Progenitor cell of endocrine pancreas (in vitro differentiated cells): ENCODE measurements around the gene BRMS1. TPM values are rescaled to one million over a fixed set of nuclear protein-coding genes. Genes with fewer than 3 reads are reported as not detected.

ENCODE experiments used
- DNase-seq: peaks from one replicate; pipeline ENCODE4 v3.0.0; 2021; ENCODE audit warnings: low spot score; ENCODE audit not compliant: unreplicated experiment
- H3K27ac Mint-ChIP-seq: 2 replicates; pipeline ENCODE4 v1.8.0; 2021; ENCODE audit warnings: mild to moderate bottlenecking, moderate library complexity, mixed read lengths
- H3K27me3 Mint-ChIP-seq: 2 replicates; pipeline ENCODE4 v1.8.0; 2021; ENCODE audit warnings: mixed read lengths
- H3K36me3 Mint-ChIP-seq: 2 replicates; pipeline ENCODE4 v1.8.0; 2022; ENCODE audit warnings: mixed read lengths; ENCODE audit not compliant: insufficient read depth
- H3K4me1 Mint-ChIP-seq: 2 replicates; pipeline ENCODE4 v1.8.0; 2021; ENCODE audit warnings: low read depth, mixed read lengths
- H3K4me3 Mint-ChIP-seq: 2 replicates; pipeline ENCODE4 v1.8.0; 2021; ENCODE audit warnings: low read depth, mild to moderate bottlenecking, moderate library complexity, mixed read lengths
- H3K9me3 Mint-ChIP-seq: 2 replicates; pipeline ENCODE4 v1.8.0; 2021; ENCODE audit warnings: low read depth, mixed read lengths
- CTCF ChIP-seq: fragments of 200-600 bp; sonication (generic); IDR thresholded peaks from one replicate; pipeline ENCODE4 v1.5.0; 2021; ENCODE audit warnings: antibody characterized with exemption, mild to moderate bottlenecking; ENCODE audit not compliant: unreplicated experiment
- total RNA-seq: library from RNA; stranded (reverse); gene quantifications from 2 replicates; pipeline ENCODE4 v1.2.1, GENCODE V29; 2021

BRMS1 gene
- total RNA-seq, 1 donor from 2014 or later: 38.1 TPM

- peaks cover 11% of the 10 kb centered on the region for H3K27me3 Mint-ChIP-seq
- no peak for DNase-seq
- peaks cover 4% of the 10 kb centered on the region for H3K36me3 Mint-ChIP-seq
- no peak overlapping the region for H3K4me3 Mint-ChIP-seq
- H3K9me3 Mint-ChIP-seq: no peaks in the 10 kb centered on the region
- no peak for TF ChIP-seq CTCF
- H3K27ac Mint-ChIP-seq: no peak overlapping the region
- peaks cover 2% of the 10 kb centered on the region for H3K4me1 Mint-ChIP-seq
These were observed 7.6 kb downstream of the BRMS1 start for GRCh38 chr11:66337103-66337899.

GRCh38 chr11:66336234-66337102 is 8.4 kb downstream of the BRMS1 start, which contains the start of gene RIN1:
Gene RIN1 (minus strand): TSS chr11:66336434. CDS start chr11:66336402, 32 bp downstream.
- H3K27me3 Mint-ChIP-seq: peaks cover 11% of the 10 kb centered on the region
- peak within 1 kb of the TSS; percentile 74 for H3K27ac Mint-ChIP-seq
- H3K9me3 Mint-ChIP-seq: no peaks in the 10 kb centered on the region
- peak; percentile 19 for TF ChIP-seq CTCF
- peaks cover 1% of the 10 kb centered on the region for H3K36me3 Mint-ChIP-seq
- DNase-seq: no peak
- peak within 1 kb of the TSS; percentile 65 for H3K4me3 Mint-ChIP-seq
- H3K4me1 Mint-ChIP-seq: peaks cover 2% of the 10 kb centered on the region

GRCh38 chr11:66335531-66336233 is 9.2 kb downstream of the BRMS1 start:
- Mint-ChIP-seq H3K27me3 (peaks cover 11% of the 10 kb centered on the region), H3K9me3 (no peaks in the 10 kb centered on the region), H3K36me3 (peaks cover 1% of the 10 kb centered on the region), H3K4me3 (peak overlapping the region; percentile 65), H3K27ac (no peak overlapping the region), H3K4me1 (peaks cover 2% of the 10 kb centered on the region)
- no peak for TF ChIP-seq CTCF
- no peak for DNase-seq

- no peak for DNase-seq
- TF ChIP-seq CTCF: no peak
- peaks cover 16% of the 10 kb centered on the region for H3K27me3 Mint-ChIP-seq
- no peak overlapping the region for H3K4me3 Mint-ChIP-seq
- peaks cover 2% of the 10 kb centered on the region for H3K4me1 Mint-ChIP-seq
- H3K36me3 Mint-ChIP-seq: peaks cover 1% of the 10 kb centered on the region
- H3K27ac Mint-ChIP-seq: no peak overlapping the region
- no peaks in the 10 kb centered on the region for H3K9me3 Mint-ChIP-seq
These were observed 10.1 kb downstream of the BRMS1 start for GRCh38 chr11:66334605-66335442.
